ENCODE measurements around the gene IL33.

IL33 gene

GRCh38 chr9:6219040-6219439 lies 3.4 kb downstream of the IL33 start:
- no peak for DNase-seq

DNA sequence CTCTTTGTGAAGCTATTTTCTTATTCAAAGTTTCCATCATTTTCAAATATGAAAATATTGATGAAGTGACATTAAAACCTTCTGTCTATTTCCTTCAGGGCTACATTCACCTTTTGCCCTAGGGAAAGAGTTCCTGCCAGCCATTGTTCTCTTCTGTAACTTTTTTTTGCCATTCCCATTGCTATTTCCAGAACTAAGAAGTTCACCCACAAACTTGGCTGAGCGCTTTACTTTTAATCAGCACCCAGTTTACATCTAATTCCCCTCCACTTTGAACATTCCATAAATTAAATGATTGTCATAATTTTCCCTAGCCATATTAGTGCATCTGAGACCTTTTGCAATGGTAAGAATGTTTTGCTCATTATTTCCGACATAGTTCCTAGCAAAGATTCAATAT lies 4.4 kb downstream of the IL33 start:
- no peak for DNase-seq

GRCh38 chr9:6224393-6225154 lies 9.0 kb downstream of the IL33 start:
- no peak for DNase-seq

GRCh38 chr9:6226696-6227095 lies 11.1 kb downstream of the IL33 start:
- no peak for DNase-seq

GRCh38 chr9:6229186-6229585 lies 13.6 kb downstream of the IL33 start:
- DNase-seq: no peak

DNA sequence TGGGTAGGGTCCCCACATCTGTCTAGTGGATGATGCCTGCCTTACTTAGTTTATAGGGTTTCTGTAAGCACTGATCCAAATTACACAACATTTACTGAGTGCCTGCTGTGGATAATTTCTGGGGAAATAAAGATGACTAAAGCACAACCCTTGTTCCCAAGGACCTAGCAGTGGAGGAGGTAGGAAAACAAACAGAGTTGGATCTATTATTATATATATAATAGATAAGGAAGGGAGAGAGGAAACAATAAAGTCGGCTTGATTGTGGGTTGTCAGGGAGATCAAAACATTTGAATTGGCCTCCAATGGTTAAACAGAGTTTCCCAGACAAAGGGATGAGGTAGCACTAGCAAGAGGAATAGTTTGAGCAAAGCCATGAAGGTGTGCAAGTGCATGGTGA lies 14.0 kb downstream of the IL33 start:
- DNase-seq: no peak

DNA sequence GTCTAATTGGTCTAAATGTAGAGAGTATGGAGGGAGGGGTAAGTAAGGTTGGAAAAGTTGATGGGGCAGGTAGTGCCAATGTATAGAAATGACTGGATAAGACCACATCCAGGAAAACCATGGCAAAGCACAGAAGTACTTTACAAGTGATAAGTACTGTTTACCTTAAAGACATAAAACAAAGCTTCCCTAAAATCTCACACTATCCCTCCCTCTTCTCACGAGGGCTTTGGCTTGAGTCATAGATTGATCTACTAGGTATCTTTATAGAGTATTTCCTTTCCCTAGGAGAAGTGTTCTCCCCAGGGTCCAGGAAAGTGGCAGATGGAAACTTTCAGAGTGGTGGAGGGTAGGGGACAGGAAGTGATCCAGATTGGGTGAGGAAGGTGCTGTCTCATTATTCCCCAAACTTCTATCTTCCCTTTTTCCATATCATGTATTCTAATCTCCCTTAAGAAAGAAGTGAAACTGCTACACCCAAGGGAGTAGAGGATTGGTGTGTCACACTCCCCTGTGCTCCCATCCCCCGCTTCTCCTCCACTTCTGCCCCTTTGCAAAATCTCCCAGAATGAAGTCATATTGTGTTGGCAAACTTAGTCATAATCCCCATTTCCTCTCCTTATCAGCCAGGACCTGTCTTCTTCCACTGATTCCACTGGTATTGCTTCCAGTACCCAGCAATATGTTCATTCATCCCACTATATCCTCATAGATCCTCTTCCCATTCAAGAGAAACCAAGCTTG lies 14.6 kb downstream of the IL33 start:
- DNase-seq: no peak

DNA sequence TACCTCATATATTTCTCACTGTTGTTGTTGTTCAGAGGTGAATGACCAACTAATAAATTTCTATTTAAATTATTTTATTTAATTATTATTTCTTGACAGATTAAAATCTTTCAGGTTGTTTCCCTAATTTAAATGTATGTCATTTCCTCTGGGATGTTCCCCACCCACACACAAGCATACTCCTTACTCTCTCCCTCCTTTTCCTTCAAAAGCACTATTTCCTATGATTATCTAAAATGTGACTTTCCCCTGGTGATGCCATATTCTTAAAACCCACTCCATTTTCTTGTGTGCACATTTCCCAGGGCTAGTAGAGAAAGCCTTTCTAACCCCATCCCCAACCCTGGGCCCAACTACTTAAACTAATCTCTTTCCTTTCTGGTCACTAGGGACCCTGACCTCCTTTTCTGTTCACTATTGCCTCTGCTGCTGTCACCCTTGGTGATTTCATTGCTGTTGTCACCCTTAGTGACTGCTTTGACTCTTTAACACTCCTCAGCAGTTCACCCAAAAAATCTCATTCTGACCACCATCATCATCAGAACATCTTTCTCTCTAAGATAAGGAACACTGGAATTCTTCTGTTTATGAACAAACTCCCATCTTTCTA lies 16.8 kb downstream of the IL33 start:
- DNase-seq: no peak

GRCh38 chr9:6234014-6234413 lies 18.4 kb downstream of the IL33 start:
- DNase-seq: no peak

- no peak for DNase-seq
These were observed 21.7 kb downstream of the IL33 start for GRCh38 chr9:6237267-6237666.

- DNase-seq: no peak
These were observed 23.4 kb downstream of the IL33 start for GRCh38 chr9:6239048-6239461.

- DNase-seq: no peak
These were observed 24.1 kb downstream of the IL33 start for GRCh38 chr9:6239694-6240093.

DNA sequence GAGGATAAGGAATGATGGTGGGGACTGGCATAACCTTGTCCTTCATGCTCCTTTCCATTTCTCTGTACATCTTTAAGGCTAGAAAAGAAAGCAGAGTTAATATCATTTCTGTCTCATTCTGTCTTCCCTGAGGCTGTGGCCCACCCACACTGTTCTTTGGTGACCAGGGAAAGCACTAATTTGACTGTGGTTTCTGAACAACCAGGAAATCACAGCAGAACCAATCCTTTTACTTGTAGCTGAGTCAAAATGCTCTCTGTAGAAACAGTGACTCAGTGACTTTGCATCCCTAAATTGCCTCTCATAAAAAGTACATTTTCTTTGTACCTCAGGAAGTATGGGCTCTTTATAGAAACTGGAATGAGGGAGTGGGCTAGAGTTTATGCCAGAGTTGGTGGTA lies 28.1 kb downstream of the IL33 start:
- DNase-seq: no peak

DNA sequence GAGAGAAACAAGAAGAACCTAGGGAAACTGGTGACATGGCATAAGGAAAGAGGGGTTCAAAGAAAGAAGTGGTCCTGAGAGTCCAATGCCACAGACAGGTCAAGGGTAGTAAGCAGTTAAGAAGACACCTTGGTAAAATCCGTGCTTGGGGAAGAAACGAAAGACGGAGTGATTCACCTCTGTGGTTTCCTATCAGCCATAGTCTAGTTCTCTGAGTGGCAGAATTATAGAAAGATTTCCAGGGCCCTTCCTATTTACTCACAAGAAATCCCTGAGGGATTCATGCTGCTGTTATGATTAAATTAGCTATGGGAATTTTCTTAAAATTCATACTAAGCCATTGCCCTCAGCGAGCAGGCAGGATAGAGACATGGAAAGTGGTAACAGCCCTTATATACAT lies 31.7 kb downstream of the IL33 start:
- no peak for DNase-seq

DNA sequence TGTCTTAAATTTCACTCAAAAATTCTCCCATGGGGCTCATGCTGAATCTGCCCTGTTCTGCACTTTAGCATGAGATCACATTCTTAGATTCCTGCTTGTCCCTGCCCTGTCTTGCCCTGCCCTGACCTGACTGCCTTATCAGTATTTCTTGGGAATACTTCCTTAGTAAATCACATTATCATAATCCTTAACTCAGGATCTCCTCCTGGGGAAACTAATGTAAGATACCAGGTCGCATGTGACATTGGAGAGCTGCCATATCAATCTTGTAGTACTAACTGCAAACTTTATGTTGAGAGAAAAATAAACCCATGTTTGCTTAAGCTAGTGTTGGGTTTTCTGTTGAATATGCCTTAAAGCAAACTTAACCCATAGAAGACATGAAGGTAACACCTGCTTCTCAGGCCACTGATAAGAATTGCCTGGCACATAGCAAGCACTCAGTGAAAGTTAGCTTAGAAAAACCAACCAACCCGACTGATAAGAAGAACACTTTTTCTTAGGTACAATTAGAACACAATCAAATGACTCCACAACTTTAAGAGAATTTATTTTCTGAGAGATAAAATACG lies 53.3 kb downstream of the IL33 start:
- no peak for DNase-seq

- DNase-seq: no peak
These were observed 55.3 kb downstream of the IL33 start for GRCh38 chr9:6270896-6271295.

GRCh38 chr9:6271508-6272228 lies 56.1 kb downstream of the IL33 start:
- no peak for DNase-seq

DNA sequence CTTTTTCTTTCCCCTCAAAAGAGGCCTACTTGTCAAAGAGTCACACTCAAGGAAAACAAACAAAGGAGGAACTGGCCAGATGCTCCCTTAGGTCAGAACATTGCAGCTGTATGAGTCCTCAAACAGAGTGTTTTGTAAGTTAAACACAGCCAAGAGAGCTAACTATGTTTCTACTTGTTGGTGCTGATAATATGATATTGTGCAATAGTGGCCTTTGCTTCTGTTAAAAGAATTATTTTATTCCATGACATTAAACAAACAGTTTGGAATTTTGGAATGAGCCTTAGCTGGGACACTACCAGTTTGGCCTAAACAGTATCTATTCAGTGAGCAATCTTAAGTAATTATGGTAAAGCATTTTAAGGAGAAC lies 56.6 kb downstream of the IL33 start:
- DNase-seq: no peak

DNA sequence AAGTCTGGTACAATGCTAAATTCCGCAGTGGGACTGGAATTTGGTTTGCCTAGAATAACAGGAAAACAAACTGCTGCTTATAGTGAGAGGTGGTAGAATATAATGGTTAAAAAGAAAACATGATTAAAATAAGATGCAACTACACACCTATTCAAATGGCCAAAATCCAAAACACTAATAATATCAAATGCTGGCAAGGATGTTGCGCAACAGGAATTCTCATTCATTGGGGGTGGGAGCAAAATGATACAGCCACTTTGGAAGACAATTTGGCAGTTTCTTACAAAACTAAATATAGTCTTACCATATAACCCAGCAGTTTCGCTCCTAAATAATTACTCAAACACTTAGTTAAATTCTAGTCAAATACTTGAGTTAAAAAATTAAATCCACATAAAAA lies 61.8 kb downstream of the IL33 start:
- no peak for DNase-seq

- no peak for DNase-seq
These were observed 86.3 kb downstream of the IL33 start for GRCh38 chr9:6301858-6302257.

GRCh38 chr9:6302417-6302816 lies 86.8 kb downstream of the IL33 start:
- DNase-seq: no peak

DNA sequence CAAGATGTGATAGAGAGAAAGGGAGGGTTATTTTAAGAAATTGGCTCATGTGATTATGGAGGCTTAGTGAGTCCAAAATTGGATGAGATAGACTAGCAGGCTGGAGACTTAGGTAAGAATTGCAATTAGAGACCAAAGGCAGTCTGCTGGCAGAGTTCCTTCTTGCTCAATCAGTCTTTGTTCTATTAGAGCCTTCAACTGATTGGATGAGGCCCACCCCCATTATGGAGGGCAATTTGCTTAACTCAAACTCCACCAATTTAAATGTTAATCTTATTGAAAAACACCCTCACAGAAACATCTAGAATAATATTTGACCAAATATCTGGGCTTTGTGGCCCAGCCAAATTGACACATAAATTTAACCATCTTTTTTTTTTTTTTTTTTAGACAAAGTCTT lies 88.6 kb downstream of the IL33 start:
- no peak for DNase-seq

GRCh38 chr9:6305954-6306563 lies 90.5 kb downstream of the IL33 start:
- no peak for DNase-seq
